ENCODE data around the gene CBY3. TPM values are rescaled to one million over a fixed set of nuclear protein-coding genes. Genes with fewer than 3 reads are reported as not detected.
A peak's percentile ranks its signal among the peaks of the same experiment; 100 is the strongest.
"Not testable (repeated sequence)": the region's sequence is repeated elsewhere in the genome, so short reads cannot be mapped to it uniquely, and the experiment has no call there.

Gene CBY3
- total RNA-seq, 1 donor = not detected

DNA sequence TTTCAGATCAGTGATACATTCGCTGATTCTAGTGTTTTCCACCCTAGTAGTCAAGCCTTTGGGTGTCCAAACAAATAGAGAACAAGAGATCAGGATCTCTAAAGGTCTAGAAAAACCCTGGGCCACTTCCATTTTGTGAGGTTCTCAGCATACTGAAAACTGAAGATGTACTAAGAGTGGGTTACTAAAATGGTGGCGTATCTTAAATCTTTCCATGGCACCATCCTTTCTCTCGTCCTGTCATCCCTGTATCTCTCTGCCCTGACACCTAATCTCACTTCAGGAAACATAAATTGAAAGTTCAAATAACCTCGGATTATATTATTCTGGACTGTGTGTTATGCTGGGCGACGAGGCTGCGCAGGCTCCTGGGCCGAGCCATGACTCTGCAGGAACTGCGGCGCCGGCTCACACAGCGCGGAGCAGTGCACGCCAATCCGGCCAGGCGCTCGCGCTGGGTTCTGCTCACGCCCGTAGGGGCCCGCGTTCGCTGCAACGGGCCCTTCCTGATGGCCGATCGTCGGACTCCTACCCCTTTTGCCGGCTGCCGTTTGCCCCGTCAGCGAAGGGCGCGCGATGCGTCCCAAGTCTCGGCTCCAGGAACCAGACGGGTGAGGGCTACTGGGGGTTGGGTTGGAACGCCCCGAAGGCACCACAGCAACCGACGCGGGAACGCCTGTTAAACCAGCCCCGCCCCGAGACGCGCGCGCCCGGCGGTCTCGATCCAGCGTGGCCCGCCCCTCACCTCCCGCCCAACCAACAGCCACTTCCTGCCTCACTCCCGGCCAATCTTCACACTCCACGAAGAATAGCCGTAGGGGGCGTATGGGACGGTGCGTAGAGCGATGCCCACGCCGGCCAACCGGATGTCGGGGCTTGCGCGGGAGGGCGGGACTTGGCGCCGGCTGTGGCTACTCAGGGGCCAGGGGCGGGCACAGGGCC is 17.4 kb upstream of the CBY3 start:
- DNase-seq (ENCODE audit: insufficient read length, low spot score, missing footprints) = peak; percentile 99
- Histone ChIP-seq H3K4me2 (ENCODE audit: insufficient read depth, low read length) (peak overlapping the region; percentile 78), H2AFZ (ENCODE audit: low read length) (peak overlapping the region; percentile 67), H4K20me1 (ENCODE audit: insufficient read depth, low read length) (peaks cover 30% of the 10 kb centered on the region), H3K79me2 (ENCODE audit: insufficient read depth, low read length) (peaks cover 47% of the 10 kb centered on the region), H3K9me3 (ENCODE audit: low read depth, low read length) (no peaks in the 10 kb centered on the region), H3K4me1 (ENCODE audit: insufficient read depth, low read length) (peaks cover 10% of the 10 kb centered on the region), H3K27ac (ENCODE audit: low read depth, low read length) (peak overlapping the region; percentile 92), H3K36me3 (ENCODE audit: insufficient read depth, low read length) (peaks cover 13% of the 10 kb centered on the region), H3K4me3 (ENCODE audit: insufficient read depth, low read length) (peak overlapping the region; percentile 87), H3K27me3 (ENCODE audit: insufficient read depth, low read length) (no peaks in the 10 kb centered on the region)
- TF ChIP-seq, protein P1, sequence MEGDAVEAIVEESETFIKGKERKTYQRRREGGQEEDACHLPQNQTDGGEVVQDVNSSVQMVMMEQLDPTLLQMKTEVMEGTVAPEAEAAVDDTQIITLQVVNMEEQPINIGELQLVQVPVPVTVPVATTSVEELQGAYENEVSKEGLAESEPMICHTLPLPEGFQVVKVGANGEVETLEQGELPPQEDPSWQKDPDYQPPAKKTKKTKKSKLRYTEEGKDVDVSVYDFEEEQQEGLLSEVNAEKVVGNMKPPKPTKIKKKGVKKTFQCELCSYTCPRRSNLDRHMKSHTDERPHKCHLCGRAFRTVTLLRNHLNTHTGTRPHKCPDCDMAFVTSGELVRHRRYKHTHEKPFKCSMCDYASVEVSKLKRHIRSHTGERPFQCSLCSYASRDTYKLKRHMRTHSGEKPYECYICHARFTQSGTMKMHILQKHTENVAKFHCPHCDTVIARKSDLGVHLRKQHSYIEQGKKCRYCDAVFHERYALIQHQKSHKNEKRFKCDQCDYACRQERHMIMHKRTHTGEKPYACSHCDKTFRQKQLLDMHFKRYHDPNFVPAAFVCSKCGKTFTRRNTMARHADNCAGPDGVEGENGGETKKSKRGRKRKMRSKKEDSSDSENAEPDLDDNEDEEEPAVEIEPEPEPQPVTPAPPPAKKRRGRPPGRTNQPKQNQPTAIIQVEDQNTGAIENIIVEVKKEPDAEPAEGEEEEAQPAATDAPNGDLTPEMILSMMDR (IDR thresholded peaks at IDR 0.05; ENCODE audit: extremely low read depth, low read depth, low read length) = no peak

DNA sequence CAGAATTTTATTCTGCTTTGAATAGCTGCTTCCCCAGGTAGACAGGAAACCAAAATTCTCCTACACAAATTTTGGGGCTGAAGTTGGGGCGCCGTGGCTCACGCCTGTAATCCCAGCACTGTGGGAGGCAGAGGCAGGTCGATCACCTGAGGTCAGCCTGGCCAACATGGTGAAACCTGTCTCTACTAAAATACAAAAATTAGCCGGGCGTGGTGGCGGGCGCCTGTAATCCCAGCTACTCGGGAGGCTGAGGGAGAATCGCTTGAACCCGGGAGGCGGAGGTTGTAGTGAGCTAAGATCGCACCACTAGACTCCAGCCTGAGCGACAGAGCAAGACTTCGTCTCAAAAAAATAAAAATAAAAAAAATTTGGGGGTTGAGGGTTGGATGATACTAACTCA is 16.7 kb upstream of the CBY3 start:
- peak overlapping the region; percentile 87 for H3K4me3 ChIP-seq (ENCODE audit: insufficient read depth, low read length)
- H3K9me3 ChIP-seq (ENCODE audit: low read depth, low read length); H3K4me1 ChIP-seq (ENCODE audit: insufficient read depth, low read length); DNase-seq (ENCODE audit: insufficient read length, low spot score, missing footprints); H3K36me3 ChIP-seq (ENCODE audit: insufficient read depth, low read length); H3K27me3 ChIP-seq (ENCODE audit: insufficient read depth, low read length): not testable (repeated sequence)
- H2AFZ ChIP-seq (ENCODE audit: low read length) = peak overlapping the region; percentile 67
- peak overlapping the region; percentile 87 for H3K27ac ChIP-seq (ENCODE audit: low read depth, low read length)
- peaks cover 40% of the 10 kb centered on the region for H3K79me2 ChIP-seq (ENCODE audit: insufficient read depth, low read length)
- H3K4me2 ChIP-seq (ENCODE audit: insufficient read depth, low read length) = peak overlapping the region; percentile 78
- peaks cover 25% of the 10 kb centered on the region for H4K20me1 ChIP-seq (ENCODE audit: insufficient read depth, low read length)

DNA sequence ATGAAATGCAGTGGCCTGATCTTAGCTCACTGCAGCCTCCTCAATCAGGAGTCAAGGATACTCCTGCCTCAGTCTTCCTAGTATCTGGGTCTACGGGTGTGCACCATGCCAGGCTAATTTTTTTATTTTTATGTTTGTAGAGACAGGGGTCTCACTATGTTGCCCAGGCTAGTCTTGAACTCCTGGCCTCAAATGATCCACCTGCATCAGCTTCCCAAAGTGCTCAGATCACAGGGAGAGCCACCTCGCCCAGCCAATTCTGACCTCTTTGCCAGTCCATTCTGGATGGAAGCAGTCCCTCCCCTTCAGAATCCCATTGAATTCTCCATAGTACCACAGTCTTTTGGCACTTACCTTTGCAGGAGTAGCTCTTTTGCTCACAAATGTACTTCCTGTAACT is 16.3 kb upstream of the CBY3 start:
- no peak overlapping the region for H3K4me3 ChIP-seq (ENCODE audit: insufficient read depth, low read length)
- peak overlapping the region; percentile 10 for H3K4me2 ChIP-seq (ENCODE audit: insufficient read depth, low read length)
- no peak overlapping the region for H2AFZ ChIP-seq (ENCODE audit: low read length)
- DNase-seq (ENCODE audit: insufficient read length, low spot score, missing footprints) = no peak
- H3K79me2 ChIP-seq (ENCODE audit: insufficient read depth, low read length) = peaks cover 35% of the 10 kb centered on the region
- TF ChIP-seq, protein P1 (IDR thresholded peaks at IDR 0.05; ENCODE audit: extremely low read depth, low read depth, low read length) = no peak
- no peaks in the 10 kb centered on the region for H3K9me3 ChIP-seq (ENCODE audit: low read depth, low read length)
- H3K4me1 ChIP-seq (ENCODE audit: insufficient read depth, low read length) = peaks cover 10% of the 10 kb centered on the region
- H4K20me1 ChIP-seq (ENCODE audit: insufficient read depth, low read length) = peaks cover 21% of the 10 kb centered on the region
- H3K27ac ChIP-seq (ENCODE audit: low read depth, low read length) = no peak overlapping the region
- no peaks in the 10 kb centered on the region for H3K27me3 ChIP-seq (ENCODE audit: insufficient read depth, low read length)
- H3K36me3 ChIP-seq (ENCODE audit: insufficient read depth, low read length) = peaks cover 3% of the 10 kb centered on the region

DNA sequence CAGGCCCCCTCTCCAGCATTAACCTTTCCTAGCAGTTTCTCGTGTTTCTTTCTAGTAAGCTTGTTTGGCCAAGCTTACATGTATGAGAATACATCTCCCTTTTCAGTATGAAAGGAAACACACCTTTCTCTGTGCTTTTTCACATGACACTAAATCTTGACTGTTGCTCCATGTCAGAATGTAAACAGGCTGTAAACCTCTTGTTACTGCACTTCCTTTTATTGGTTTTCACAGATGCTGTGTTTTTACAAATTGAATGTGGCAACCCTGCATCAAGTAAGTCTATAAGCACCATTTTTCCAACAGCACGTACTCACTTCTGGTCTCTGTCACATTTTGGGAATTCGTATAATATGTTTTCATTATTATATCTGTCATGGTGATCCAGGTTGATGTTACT is 15.8 kb upstream of the CBY3 start:
- Histone ChIP-seq H2AFZ (ENCODE audit: low read length) (no peak overlapping the region), H3K36me3 (ENCODE audit: insufficient read depth, low read length) (no peaks in the 10 kb centered on the region), H3K4me1 (ENCODE audit: insufficient read depth, low read length) (peaks cover 10% of the 10 kb centered on the region), H4K20me1 (ENCODE audit: insufficient read depth, low read length) (peaks cover 20% of the 10 kb centered on the region), H3K4me2 (ENCODE audit: insufficient read depth, low read length) (no peak overlapping the region), H3K27ac (ENCODE audit: low read depth, low read length) (no peak overlapping the region), H3K4me3 (ENCODE audit: insufficient read depth, low read length) (no peak overlapping the region), H3K27me3 (ENCODE audit: insufficient read depth, low read length) (no peaks in the 10 kb centered on the region), H3K79me2 (ENCODE audit: insufficient read depth, low read length) (peaks cover 30% of the 10 kb centered on the region), H3K9me3 (ENCODE audit: low read depth, low read length) (no peaks in the 10 kb centered on the region)
- TF ChIP-seq, protein P1 (IDR thresholded peaks at IDR 0.05; ENCODE audit: extremely low read depth, low read depth, low read length) = no peak
- DNase-seq (ENCODE audit: insufficient read length, low spot score, missing footprints) = no peak

All from osteoblast (primary cell).